K562 (cell line): ENCODE results near the gene SIDT2. TPM values are rescaled to one million over a fixed set of nuclear protein-coding genes. Genes with fewer than 3 reads are reported as not detected.

Experiments used
- FOXA3 ChIP-seq, 2 experiments: fragments of 450-650 bp in 1 of 2; sonication (generic) in 1 of 2; formaldehyde crosslinking; IDR thresholded peaks in 1 of 2; conservative IDR thresholded peaks in 1 of 2; 2 replicates each; pipeline versions ENCODE4 v1.4.0 to v1.8.0; 2020 to 2022; ENCODE audit warnings: mild to moderate bottlenecking in 2 of 2, missing genetic modification reagents in 1 of 2
- MYC ChIP-seq, 2 experiments: fragments of 250-450 bp in 1 of 2; sonication (Bioruptor Pico) in 1 of 2; IDR thresholded peaks; 2 replicates each; pipeline versions ENCODE4 v1.5.1 to v1.6.1; 2012 to 2021; ENCODE audit warnings: low read depth in 2 of 2, borderline replicate concordance in 1 of 2, improper control_type of control experiment in 1 of 2, low read length in 1 of 2, mild to moderate bottlenecking in 1 of 2, moderate library complexity in 1 of 2
- NUFIP1 ChIP-seq: fragments of 450-650 bp; IDR thresholded peaks from 2 replicates; pipeline ENCODE4 v1.6.1; 2018; ENCODE audit not compliant: partially characterized antibody
- POU5F1 ChIP-seq: fragments of 150-350 bp; IDR thresholded peaks from 2 replicates; pipeline ENCODE4 v1.6.1; 2014; ENCODE audit warnings: borderline replicate concordance, low read length, low read depth, mild to moderate bottlenecking; ENCODE audit not compliant: partially characterized antibody
- RREB1 ChIP-seq: fragments of 250-450 bp; sonication (Bioruptor Pico); IDR thresholded peaks from 2 replicates; pipeline ENCODE4 v1.4.0; 2020
- TEAD4 ChIP-seq, 2 experiments: sonication (generic) in 1 of 2; formaldehyde crosslinking in 1 of 2; IDR thresholded peaks; 2 replicates each; pipeline versions ENCODE4 v1.6.1 to v1.8.0; 2012 to 2022; ENCODE audit warnings: borderline replicate concordance in 1 of 2, inconsistent platforms in 1 of 2, low read length in 1 of 2, mild to moderate bottlenecking in 1 of 2, missing genetic modification reagents in 1 of 2
- ZNF584 ChIP-seq: fragments of 200-800 bp; sonication (Bioruptor generic); IDR thresholded peaks from 2 replicates; pipeline ENCODE4 v1.6.1; 2016; ENCODE audit warnings: low read depth, mild to moderate bottlenecking, missing genetic modification characterization, missing compliant biosample characterization
- polyA plus RNA-seq, 8 experiments: library from polyadenylated mRNA; depleted of rRNA in 4 of 8; stranded (reverse) in 5 of 8; unstranded in 3 of 8; fragments of >200 nt; fragmentation: Nextera tagmentation in 2 of 8; fragmentation: Illumina TruSeq in 1 of 8; extraction: Ambion mirVana in 2 of 8; extraction: Trizol in 1 of 8; gene quantifications; 2 replicates each; pipeline versions ENCODE4 v1.2.1 to v1.2.3, GENCODE V29; 2011 to 2014; ENCODE audit warnings: inconsistent platforms in 1 of 8, missing spikeins in 1 of 8
- total RNA-seq, 7 experiments: library from RNA; depleted of rRNA in 6 of 7; stranded (reverse); fragments of >200 nt in 6 of 7; fragmentation: Illumina TruSeq in 2 of 7; extraction: Trizol in 2 of 7; gene quantifications; 2 replicates each; pipeline versions ENCODE4 v1.2.1 to v1.2.3, GENCODE V29; 2011 to 2021; ENCODE audit warnings: low replicate concordance in 1 of 7
- TF ChIP-seq, protein P1 (sequence below), 2 experiments: IDR thresholded peaks; 2 replicates each; pipeline ENCODE4 v1.6.1; 2011; ENCODE audit warnings: borderline replicate concordance in 1 of 2, control low read depth in 1 of 2, low read depth in 1 of 2, low read length in 1 of 2, mild to moderate bottlenecking in 1 of 2, mixed read lengths in 1 of 2, moderate library complexity in 1 of 2; ENCODE audit not compliant: insufficient read depth in 1 of 2, insufficient read length in 1 of 2, poor library complexity in 1 of 2, severe bottlenecking in 1 of 2; ENCODE audit errors: extremely low read depth in 1 of 2
- TF ChIP-seq, protein P2 (sequence below): fragments of 250-450 bp; sonication (Bioruptor Pico); IDR thresholded peaks from 2 replicates; pipeline ENCODE4 v1.4.0; 2020; ENCODE audit warnings: borderline replicate concordance

The SIDT2 gene
- total and polyA plus RNA-seq, 9 of the 15 experiments (the other 6 are each of a cell fraction or from before 2014, with no cell fraction given): 2.4 to 20.2 (median 6.5) TPM

DNA sequence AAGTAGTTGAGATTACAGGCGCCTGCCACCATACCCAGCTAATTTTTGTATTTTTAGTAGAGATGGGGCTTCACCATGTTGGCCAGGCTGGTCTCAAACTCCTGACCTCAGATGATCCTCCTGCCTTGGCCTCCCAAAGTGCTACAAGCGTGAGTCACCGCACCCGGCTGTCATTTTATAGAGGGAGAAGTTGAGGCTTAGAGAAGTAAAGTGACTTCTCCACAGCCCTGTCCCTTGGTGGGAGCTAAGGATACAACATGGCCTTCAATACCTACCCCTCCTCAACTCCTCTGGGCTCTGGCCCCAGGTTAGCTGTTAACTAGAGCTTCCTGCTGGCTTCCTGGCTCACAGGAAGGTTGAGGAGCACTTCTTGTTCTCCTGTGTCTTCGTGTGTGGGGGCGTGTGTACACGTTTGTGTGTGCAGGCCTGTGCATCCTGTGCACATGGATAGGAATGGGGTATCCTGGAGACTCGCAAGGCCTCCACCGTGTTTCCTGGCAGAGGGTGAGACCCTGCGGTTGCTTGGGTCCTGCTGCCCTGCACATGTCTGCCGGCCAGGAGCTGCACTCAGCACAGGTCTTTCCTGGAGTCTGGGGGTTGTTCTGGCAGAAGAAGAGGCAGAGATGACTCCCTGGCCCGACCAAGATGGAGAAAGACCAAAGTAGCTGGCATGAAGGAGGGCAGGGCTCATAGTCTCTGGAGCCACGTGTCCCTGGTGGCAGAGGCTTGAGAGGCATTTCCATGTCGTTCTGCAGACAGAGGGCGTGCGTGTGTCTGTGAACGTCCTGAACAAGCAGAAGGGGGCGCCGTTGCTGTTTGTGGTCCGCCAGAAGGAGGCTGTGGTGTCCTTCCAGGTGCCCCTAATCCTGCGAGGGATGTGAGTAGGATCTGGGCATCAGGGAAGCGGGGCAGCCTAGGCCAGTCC, 2.4 kb downstream of the SIDT2 start (continued):
- TF ChIP-seq TEAD4 (IDR thresholded peaks at IDR 0.05; ENCODE audit: low read length) (peak; percentile 30; the same call in 1 of the 2 replicates), TEAD4 (CRISPR knock-in tag; IDR thresholded peaks at IDR 0.05; ENCODE audit: borderline replicate concordance) (no peak), MYC (IDR thresholded peaks at IDR 0.05; ENCODE audit: low read depth, low read length) (peak; percentile 88), MYC (CRISPR knock-in tag; IDR thresholded peaks at IDR 0.05; ENCODE audit: borderline replicate concordance, low read depth) (no peak), RREB1 (0 out of 2 replicates have a peak, but pooled peaks have one; percentile 51), ZNF584 (CRISPR knock-in tag) (no peak), POU5F1 (no peak), NUFIP1 (no peak), FOXA3 (CRISPR knock-in tag; conservative IDR thresholded peaks at IDR 0.05 in 1 of 2, IDR thresholded peaks at IDR 0.05 in 1 of 2) (0 out of 4 replicates have a peak, but pooled peaks of 1 of the 2 experiments have one; percentile 41)
- TF ChIP-seq, protein P1, sequence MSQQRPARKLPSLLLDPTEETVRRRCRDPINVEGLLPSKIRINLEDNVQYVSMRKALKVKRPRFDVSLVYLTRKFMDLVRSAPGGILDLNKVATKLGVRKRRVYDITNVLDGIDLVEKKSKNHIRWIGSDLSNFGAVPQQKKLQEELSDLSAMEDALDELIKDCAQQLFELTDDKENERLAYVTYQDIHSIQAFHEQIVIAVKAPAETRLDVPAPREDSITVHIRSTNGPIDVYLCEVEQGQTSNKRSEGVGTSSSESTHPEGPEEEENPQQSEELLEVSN (IDR thresholded peaks at IDR 0.05; ENCODE audit: borderline replicate concordance in 1 of 2, extremely low read depth in 1 of 2, insufficient read depth in 1 of 2, insufficient read length in 1 of 2, low read depth in 1 of 2, low read length in 1 of 2, poor library complexity in 1 of 2, severe bottlenecking in 1 of 2): peak; percentile 71 to 76
- TF ChIP-seq, protein P2, sequence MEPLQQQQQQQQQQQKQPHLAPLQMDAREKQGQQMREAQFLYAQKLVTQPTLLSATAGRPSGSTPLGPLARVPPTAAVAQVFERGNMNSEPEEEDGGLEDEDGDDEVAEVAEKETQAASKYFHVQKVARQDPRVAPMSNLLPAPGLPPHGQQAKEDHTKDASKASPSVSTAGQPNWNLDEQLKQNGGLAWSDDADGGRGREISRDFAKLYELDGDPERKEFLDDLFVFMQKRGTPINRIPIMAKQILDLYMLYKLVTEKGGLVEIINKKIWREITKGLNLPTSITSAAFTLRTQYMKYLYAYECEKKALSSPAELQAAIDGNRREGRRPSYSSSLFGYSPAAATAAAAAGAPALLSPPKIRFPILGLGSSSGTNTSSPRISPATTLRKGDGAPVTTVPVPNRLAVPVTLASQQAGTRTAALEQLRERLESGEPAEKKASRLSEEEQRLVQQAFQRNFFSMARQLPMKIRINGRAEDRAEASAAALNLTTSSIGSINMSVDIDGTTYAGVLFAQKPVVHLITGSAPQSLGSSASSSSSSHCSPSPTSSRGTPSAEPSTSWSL (CRISPR knock-in tag): no peak
